Mucosa of descending colon (tissue), 3 donors: ENCODE measurements around the gene NAE1. TPM values are rescaled to one million over a fixed set of nuclear protein-coding genes. Genes with fewer than 3 reads are reported as not detected.

Source experiments
- ATAC-seq: fragments of 200-7000 bp; cut with Tn5 transposase; one replicate; pipeline ENCODE4 v1.9.1; 2020; ENCODE audit warnings: mild to moderate bottlenecking, moderate library complexity
- DNase-seq, 3 donors: peaks; one replicate each; pipeline ENCODE4 v3.0.0-alpha.2; 2020
- H3K36me3 ChIP-seq: fragments of 200-600 bp; one replicate; pipeline ENCODE4 v1.8.0; 2021; ENCODE audit warnings: low read depth, mild to moderate bottlenecking
- H3K4me1 ChIP-seq: fragments of 200-600 bp; one replicate; pipeline ENCODE4 v1.8.0; 2021; ENCODE audit warnings: low read depth, mild to moderate bottlenecking
- H3K4me3 ChIP-seq: fragments of 200-600 bp; one replicate; pipeline ENCODE4 v1.8.0; 2021; ENCODE audit warnings: mild to moderate bottlenecking
- H3K9me3 ChIP-seq: fragments of 200-600 bp; one replicate; pipeline ENCODE4 v1.8.0; 2021; ENCODE audit warnings: mild to moderate bottlenecking
- intact Hi-C, 2 donors: fragments of 100-400 bp; cut with DNase I in 1 of 2; cut with micrococcal nuclease in 1 of 2; formaldehyde crosslinking; loops; one replicate each; pipeline versions ENCODE4 v1.11.0 to v1.11.1; 2022; cut with DNase I, micrococcal nuclease
- total RNA-seq, 3 donors: library from RNA; stranded (reverse); fragmentation: NEBNext Ultra II Directional in 2 of 3; extraction: Animal tissue kit (Norgen Biotek cat#: 25700) in 2 of 3; gene quantifications; one replicate each; pipeline versions ENCODE4 v1.2.1 to v1.2.4, GENCODE V29; 2021 to 2023
- TF ChIP-seq, protein P1 (sequence below): fragments of 200-600 bp; IDR thresholded peaks from one replicate; pipeline ENCODE4 v1.8.0; 2022; ENCODE audit warnings: antibody characterized with exemption, mild to moderate bottlenecking
- donor health status: DM: no; HTN: no; CAD: no; lungs with moderate emphysema.
- donor health status: DM: no; HTN: no; CAD: no.
- donor health status: DM: no; HTN: yes; CAD: no.

The NAE1 gene
- total RNA-seq, 3 donors from 2014 or later = 48.4 to 52.9 (median 50.8) TPM

DNA sequence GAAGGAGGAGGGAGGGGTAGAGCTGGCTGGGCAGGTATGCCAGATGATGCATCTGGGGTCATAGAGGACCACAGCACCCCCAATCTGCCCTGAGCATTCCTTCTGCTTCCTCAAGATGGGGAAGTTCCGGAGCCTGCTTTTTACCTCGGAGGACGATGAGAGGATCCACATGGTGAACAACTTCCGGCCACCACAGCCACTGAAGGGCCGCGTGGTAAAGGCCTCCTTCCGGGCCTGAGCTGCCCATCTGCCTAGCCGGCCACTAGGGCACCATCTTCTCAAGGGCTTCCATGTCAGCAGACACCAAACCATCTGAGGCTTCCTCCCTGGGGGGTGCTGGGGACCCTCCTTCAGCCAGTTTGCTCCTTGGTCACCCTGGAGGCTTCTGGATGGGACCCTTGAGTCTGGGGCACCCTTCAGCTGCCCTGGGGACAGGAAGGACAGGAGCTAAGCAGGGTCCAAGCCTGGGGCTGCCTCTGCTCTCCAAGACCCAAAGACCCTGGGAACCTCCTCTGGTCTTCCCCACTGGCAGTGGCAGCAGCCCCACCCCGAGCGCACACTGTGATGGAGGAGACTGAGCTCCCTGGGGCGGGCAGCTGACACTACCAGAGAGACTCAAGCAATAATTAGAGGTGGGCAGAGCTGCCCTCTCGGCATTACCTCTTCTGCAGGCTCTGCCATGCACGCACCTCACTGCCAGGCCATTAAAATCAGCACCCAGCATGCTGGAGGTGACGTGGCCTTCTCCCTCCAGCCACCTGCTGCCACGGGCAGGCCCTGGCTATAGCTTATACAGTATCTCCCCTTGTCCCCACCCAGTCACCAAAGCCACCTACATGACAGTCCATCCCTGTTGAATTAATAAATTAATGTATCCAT lies 22.7 kb upstream of the NAE1 start:
- Histone ChIP-seq H3K36me3 (no peaks in the 10 kb centered on the region), H3K9me3 (no peaks in the 10 kb centered on the region), H3K4me3 (no peak overlapping the region), H3K4me1 (no peaks in the 10 kb centered on the region)
- TF ChIP-seq, protein P1, sequence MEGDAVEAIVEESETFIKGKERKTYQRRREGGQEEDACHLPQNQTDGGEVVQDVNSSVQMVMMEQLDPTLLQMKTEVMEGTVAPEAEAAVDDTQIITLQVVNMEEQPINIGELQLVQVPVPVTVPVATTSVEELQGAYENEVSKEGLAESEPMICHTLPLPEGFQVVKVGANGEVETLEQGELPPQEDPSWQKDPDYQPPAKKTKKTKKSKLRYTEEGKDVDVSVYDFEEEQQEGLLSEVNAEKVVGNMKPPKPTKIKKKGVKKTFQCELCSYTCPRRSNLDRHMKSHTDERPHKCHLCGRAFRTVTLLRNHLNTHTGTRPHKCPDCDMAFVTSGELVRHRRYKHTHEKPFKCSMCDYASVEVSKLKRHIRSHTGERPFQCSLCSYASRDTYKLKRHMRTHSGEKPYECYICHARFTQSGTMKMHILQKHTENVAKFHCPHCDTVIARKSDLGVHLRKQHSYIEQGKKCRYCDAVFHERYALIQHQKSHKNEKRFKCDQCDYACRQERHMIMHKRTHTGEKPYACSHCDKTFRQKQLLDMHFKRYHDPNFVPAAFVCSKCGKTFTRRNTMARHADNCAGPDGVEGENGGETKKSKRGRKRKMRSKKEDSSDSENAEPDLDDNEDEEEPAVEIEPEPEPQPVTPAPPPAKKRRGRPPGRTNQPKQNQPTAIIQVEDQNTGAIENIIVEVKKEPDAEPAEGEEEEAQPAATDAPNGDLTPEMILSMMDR = no peak
- intact Hi-C loops = no loop called here
- DNase-seq (no peak), ATAC-seq (no peak)

DNA sequence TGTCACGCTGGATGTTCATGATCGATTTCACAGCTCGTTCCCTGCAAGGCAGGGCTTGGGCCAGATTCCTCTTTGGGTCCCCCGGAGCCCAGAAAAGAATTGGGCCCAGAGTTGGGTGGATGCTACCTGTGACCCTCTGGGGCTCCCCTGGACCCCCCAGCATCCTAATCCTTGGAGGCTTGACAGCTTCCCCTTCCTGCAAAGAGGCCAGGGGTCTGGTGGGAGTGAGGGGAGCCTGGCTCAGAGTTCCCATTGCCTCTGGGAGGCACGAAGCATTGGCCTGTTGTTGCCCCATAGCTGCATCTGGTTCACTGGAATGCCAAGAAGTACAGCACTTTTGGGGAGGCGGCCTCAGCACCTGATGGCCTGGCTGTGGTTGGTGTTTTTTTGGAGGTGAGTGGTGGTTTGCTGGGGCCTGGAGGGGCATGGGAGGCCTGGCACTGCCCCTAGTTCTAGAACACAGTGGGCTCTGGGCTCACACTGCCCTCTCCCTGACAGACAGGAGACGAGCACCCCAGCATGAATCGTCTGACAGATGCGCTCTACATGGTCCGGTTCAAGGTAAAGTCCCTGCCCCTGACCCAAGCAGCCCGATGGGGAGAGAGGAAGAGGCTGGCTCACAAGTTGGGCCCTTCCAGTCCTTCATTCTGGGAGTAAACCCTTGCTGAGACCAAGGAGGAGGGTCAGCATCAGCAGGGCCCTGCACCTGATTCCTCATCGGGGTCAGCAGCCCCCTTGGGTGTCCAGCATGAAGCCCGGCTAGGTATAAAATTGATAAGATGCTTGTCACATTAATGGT lies 20.6 kb upstream of the NAE1 start:
- ATAC-seq (no peak), DNase-seq (no peak)
- H3K4me3 ChIP-seq = no peak overlapping the region
- H3K4me1 ChIP-seq = no peaks in the 10 kb centered on the region
- no peaks in the 10 kb centered on the region for H3K36me3 ChIP-seq
- no peaks in the 10 kb centered on the region for H3K9me3 ChIP-seq
- intact Hi-C loops = no loop called here
- TF ChIP-seq, protein P1 = no peak

DNA sequence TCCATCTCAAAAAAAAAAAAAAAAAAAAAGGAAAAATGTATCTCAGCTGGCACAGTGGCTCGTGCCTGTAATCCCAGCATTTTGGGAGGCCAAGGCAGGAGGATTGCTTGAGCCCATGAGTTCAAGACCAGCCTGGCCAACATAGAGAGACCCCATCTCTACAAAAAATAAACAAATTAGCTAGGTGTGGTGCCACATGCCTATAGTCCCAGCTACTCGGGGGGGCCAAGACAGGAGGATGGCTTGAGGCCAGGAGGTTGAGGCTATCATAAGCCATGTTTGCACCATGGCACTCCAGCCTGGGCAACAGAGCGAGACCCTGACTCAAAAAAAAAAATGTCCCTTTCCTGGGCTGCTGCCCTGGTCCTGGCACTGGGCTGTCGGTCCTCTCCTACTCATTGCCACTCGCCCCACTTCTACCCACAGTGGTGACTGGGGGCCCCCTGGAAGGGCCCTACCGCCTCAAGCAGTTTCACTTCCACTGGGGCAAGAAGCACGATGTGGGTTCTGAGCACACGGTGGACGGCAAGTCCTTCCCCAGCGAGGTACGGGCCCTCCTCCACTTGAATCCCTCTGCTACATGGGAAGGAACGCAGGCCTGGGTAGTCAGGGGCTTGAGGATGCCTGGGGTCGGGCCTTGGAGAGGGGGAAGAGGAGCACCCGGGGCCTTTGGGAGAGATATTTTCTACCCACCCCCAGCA lies 19.5 kb upstream of the NAE1 start:
- Histone ChIP-seq H3K4me1 (no peaks in the 10 kb centered on the region), H3K36me3 (no peaks in the 10 kb centered on the region), H3K4me3 (no peak overlapping the region), H3K9me3 (no peaks in the 10 kb centered on the region)
- TF ChIP-seq, protein P1 = no peak
- DNase-seq = no peak
- ATAC-seq = no peak
- intact Hi-C loops = no loop called here

DNA sequence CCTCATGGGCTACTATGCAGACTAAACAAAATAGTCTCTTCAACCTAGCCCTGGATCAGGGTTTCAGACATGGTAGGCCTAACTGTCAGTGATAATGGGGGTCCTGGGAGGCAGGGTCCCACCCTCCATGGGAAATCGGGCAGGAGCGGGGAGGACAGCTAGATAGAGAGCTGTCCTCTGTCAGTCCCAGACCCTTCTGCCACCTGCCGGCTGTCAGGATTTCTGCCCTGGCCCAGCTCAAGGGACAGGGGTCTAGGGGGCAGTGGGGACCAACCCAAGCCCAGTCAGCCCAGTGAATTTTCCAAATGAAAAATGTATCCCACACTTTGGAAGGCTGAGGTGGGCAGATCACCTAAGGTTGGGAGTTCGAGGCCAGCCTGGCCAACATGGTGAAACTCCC lies 18.8 kb upstream of the NAE1 start:
- intact Hi-C loops = no loop called here
- DNase-seq = no peak
- ATAC-seq = no peak
- Histone ChIP-seq H3K9me3 (no peaks in the 10 kb centered on the region), H3K4me1 (peaks cover 5% of the 10 kb centered on the region), H3K4me3 (no peak overlapping the region), H3K36me3 (no peaks in the 10 kb centered on the region)
- TF ChIP-seq, protein P1 = no peak

DNA sequence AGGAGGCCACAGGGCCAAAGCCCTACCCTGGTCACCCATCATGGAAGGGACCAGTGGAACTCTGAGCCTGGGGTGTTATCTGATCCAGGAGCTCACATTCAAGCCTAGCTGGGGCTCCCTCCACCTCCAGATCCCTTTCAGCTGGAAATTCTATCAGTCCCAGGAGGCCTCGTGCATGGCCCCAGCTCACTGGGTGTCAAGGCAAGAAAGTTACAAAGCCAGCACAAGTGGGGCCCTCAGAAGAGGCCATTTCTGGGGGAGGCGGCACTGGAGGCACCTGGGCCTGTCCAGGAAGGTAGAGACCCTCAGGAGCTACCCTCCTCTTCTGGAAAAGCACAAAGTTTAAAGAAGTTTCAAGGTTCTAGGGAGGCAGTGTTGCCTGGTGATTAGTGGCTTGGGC lies 18.2 kb upstream of the NAE1 start:
- H3K36me3 ChIP-seq = no peaks in the 10 kb centered on the region
- H3K4me1 ChIP-seq = peaks cover 11% of the 10 kb centered on the region
- no peak for DNase-seq
- ATAC-seq = no peak
- no peak overlapping the region for H3K4me3 ChIP-seq
- H3K9me3 ChIP-seq = no peaks in the 10 kb centered on the region
- intact Hi-C loops = no loop called here
- TF ChIP-seq, protein P1 = no peak
